ENCODE data around the gene CFAP20DC.

- no peak for TF ChIP-seq CTCF (conservative IDR thresholded peaks at IDR 0.05; ENCODE audit: low read depth in 2 of 2)
- TF ChIP-seq EZH2phosphoT487 (IDR thresholded peaks at IDR 0.05; ENCODE audit: unreplicated experiment): no peak
- no peak for TF ChIP-seq EZH2 (IDR thresholded peaks at IDR 0.05; ENCODE audit: low read depth, unreplicated experiment)
- no peak for TF ChIP-seq NANOG (IDR thresholded peaks at IDR 0.05; ENCODE audit: borderline replicate concordance)
- TF ChIP-seq POLR2AphosphoS5 (IDR thresholded peaks at IDR 0.05; ENCODE audit: low read depth): no peak
- TF ChIP-seq CREB1 (CRISPR knock-in tag; IDR thresholded peaks at IDR 0.05; ENCODE audit: low read depth): no peak
- no peak for TF ChIP-seq REST (IDR thresholded peaks at IDR 0.05; ENCODE audit: unreplicated experiment)
- TF ChIP-seq ZNF331 (CRISPR knock-in tag; IDR thresholded peaks at IDR 0.05; ENCODE audit: low read depth): no peak
- TF ChIP-seq JUNB (IDR thresholded peaks at IDR 0.05; ENCODE audit: unreplicated experiment): no peak
Measured at GRCh38 chr3:58858126-58858525, 191.7 kb downstream of the CFAP20DC start.
